H1 (cell line): Measurements from ENCODE around the gene FAM81B. TPM values are rescaled to one million over a fixed set of nuclear protein-coding genes. Genes with fewer than 3 reads are reported as not detected.

Source experiments
- BRCA1 ChIP-seq: IDR thresholded peaks from 2 replicates; pipeline ENCODE4 v1.6.1; 2012; ENCODE audit warnings: low read depth, low read length, improper control_type of control experiment
- CHD1 ChIP-seq: IDR thresholded peaks from 2 replicates; pipeline ENCODE4 v1.6.1; 2012; ENCODE audit warnings: low read depth, low read length, improper control_type of control experiment
- GTF2F1 ChIP-seq: IDR thresholded peaks from 2 replicates; pipeline ENCODE4 v1.6.1; 2012; ENCODE audit warnings: low read depth, low read length, improper control_type of control experiment, borderline replicate concordance
- JUND ChIP-seq: IDR thresholded peaks from 2 replicates; pipeline ENCODE4 v1.6.1; 2011; ENCODE audit warnings: mild to moderate bottlenecking, improper control_type of control experiment, low read length
- KDM1A ChIP-seq: fragments of 200-600, 300-600 bp; sonication (generic); IDR thresholded peaks from 2 replicates; pipeline ENCODE4 v1.7.1; 2016; ENCODE audit warnings: mild to moderate bottlenecking, low read length, borderline replicate concordance
- POU5F1 ChIP-seq: IDR thresholded peaks from 2 replicates; pipeline ENCODE4 v1.6.1; 2011; ENCODE audit warnings: low read depth, mild to moderate bottlenecking, low read length, moderate library complexity
- RFX5 ChIP-seq: IDR thresholded peaks from 2 replicates; pipeline ENCODE4 v1.6.1; 2011; ENCODE audit warnings: low read depth, low read length, improper control_type of control experiment, borderline replicate concordance
- SP2 ChIP-seq: IDR thresholded peaks from 2 replicates; pipeline ENCODE4 v1.6.1; 2012; ENCODE audit warnings: mild to moderate bottlenecking, low read length, inconsistent platforms
- SUZ12 ChIP-seq: fragments of 200-600 bp; sonication (generic); IDR thresholded peaks from 2 replicates; pipeline ENCODE4 v1.6.1; 2012; ENCODE audit warnings: mild to moderate bottlenecking, inconsistent platforms, low read length, moderate library complexity, mixed read lengths
- TBP ChIP-seq: IDR thresholded peaks from 2 replicates; pipeline ENCODE4 v1.6.1; 2011; ENCODE audit warnings: low read depth, low read length, improper control_type of control experiment
- polyA plus RNA-seq, 7 experiments: library from polyadenylated mRNA; depleted of rRNA in 3 of 7; stranded (reverse) in 5 of 7; unstranded in 2 of 7; fragments of >200 nt in 5 of 7; fragments of 200-250 nt in 2 of 7; gene quantifications; 1 replicate in 5 of 7; 2 replicates in 1 of 7; 4 replicates in 1 of 7; pipeline versions ENCODE4 v1.2.1 to v1.2.3, GENCODE V29; 2011 to 2013; ENCODE audit warnings: missing spikeins in 2 of 7, mixed read lengths in 2 of 7
- total RNA-seq: library from RNA; stranded (reverse); fragmentation: NEBNext Ultra II Directional; extraction: Animal tissue kit (Norgen Biotek cat#: 25700); gene quantifications from 2 replicates; pipeline ENCODE4 v1.2.1, GENCODE V29; 2021
- TF ChIP-seq, protein P1 (sequence below): fragments of 300-600 bp; sonication (generic); IDR thresholded peaks from 2 replicates; pipeline ENCODE4 v1.7.1; 2012; ENCODE audit warnings: low read length, moderate library complexity, mild to moderate bottlenecking, inconsistent platforms; ENCODE audit not compliant: insufficient replicate concordance
- TF ChIP-seq, protein P2 (sequence below): IDR thresholded peaks from 2 replicates; pipeline ENCODE4 v1.6.1; 2012; ENCODE audit warnings: inconsistent platforms

FAM81B gene
- total and polyA plus RNA-seq, 2 of the 8 experiments (the other 6 are each of a cell fraction or from before 2014, with no cell fraction given), result not detected

DNA sequence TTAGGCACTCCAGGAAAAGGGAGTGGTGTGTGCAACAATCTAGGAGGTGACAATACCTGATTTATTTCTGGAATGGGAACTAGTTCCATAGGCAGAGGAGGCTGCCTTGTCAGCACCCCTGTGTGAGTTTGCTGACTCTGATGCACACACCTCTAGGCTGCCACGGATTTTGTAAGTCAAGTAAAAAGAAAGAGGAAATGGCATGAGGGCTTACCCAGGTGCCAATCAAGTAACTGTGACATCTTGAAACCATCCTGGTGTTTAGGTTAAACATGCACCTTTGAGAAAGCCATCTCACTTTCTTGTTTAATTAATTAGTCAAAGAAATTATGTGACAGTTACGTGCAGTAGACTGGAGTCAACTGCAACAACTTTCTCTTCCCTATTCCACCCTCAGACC, 32.3 kb upstream of the FAM81B start (continued):
- TF ChIP-seq, protein P1, sequence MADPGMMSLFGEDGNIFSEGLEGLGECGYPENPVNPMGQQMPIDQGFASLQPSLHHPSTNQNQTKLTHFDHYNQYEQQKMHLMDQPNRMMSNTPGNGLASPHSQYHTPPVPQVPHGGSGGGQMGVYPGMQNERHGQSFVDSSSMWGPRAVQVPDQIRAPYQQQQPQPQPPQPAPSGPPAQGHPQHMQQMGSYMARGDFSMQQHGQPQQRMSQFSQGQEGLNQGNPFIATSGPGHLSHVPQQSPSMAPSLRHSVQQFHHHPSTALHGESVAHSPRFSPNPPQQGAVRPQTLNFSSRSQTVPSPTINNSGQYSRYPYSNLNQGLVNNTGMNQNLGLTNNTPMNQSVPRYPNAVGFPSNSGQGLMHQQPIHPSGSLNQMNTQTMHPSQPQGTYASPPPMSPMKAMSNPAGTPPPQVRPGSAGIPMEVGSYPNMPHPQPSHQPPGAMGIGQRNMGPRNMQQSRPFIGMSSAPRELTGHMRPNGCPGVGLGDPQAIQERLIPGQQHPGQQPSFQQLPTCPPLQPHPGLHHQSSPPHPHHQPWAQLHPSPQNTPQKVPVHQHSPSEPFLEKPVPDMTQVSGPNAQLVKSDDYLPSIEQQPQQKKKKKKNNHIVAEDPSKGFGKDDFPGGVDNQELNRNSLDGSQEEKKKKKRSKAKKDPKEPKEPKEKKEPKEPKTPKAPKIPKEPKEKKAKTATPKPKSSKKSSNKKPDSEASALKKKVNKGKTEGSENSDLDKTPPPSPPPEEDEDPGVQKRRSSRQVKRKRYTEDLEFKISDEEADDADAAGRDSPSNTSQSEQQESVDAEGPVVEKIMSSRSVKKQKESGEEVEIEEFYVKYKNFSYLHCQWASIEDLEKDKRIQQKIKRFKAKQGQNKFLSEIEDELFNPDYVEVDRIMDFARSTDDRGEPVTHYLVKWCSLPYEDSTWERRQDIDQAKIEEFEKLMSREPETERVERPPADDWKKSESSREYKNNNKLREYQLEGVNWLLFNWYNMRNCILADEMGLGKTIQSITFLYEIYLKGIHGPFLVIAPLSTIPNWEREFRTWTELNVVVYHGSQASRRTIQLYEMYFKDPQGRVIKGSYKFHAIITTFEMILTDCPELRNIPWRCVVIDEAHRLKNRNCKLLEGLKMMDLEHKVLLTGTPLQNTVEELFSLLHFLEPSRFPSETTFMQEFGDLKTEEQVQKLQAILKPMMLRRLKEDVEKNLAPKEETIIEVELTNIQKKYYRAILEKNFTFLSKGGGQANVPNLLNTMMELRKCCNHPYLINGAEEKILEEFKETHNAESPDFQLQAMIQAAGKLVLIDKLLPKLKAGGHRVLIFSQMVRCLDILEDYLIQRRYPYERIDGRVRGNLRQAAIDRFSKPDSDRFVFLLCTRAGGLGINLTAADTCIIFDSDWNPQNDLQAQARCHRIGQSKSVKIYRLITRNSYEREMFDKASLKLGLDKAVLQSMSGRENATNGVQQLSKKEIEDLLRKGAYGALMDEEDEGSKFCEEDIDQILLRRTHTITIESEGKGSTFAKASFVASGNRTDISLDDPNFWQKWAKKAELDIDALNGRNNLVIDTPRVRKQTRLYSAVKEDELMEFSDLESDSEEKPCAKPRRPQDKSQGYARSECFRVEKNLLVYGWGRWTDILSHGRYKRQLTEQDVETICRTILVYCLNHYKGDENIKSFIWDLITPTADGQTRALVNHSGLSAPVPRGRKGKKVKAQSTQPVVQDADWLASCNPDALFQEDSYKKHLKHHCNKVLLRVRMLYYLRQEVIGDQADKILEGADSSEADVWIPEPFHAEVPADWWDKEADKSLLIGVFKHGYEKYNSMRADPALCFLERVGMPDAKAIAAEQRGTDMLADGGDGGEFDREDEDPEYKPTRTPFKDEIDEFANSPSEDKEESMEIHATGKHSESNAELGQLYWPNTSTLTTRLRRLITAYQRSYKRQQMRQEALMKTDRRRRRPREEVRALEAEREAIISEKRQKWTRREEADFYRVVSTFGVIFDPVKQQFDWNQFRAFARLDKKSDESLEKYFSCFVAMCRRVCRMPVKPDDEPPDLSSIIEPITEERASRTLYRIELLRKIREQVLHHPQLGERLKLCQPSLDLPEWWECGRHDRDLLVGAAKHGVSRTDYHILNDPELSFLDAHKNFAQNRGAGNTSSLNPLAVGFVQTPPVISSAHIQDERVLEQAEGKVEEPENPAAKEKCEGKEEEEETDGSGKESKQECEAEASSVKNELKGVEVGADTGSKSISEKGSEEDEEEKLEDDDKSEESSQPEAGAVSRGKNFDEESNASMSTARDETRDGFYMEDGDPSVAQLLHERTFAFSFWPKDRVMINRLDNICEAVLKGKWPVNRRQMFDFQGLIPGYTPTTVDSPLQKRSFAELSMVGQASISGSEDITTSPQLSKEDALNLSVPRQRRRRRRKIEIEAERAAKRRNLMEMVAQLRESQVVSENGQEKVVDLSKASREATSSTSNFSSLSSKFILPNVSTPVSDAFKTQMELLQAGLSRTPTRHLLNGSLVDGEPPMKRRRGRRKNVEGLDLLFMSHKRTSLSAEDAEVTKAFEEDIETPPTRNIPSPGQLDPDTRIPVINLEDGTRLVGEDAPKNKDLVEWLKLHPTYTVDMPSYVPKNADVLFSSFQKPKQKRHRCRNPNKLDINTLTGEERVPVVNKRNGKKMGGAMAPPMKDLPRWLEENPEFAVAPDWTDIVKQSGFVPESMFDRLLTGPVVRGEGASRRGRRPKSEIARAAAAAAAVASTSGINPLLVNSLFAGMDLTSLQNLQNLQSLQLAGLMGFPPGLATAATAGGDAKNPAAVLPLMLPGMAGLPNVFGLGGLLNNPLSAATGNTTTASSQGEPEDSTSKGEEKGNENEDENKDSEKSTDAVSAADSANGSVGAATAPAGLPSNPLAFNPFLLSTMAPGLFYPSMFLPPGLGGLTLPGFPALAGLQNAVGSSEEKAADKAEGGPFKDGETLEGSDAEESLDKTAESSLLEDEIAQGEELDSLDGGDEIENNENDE, result no peak
- TF ChIP-seq CHD1 (no peak), BRCA1 (no peak), SP2 (no peak), RFX5 (no peak), GTF2F1 (no peak), TBP (no peak), POU5F1 (no peak), KDM1A (no peak), SUZ12 (no peak), JUND (no peak)
- TF ChIP-seq, protein P2, sequence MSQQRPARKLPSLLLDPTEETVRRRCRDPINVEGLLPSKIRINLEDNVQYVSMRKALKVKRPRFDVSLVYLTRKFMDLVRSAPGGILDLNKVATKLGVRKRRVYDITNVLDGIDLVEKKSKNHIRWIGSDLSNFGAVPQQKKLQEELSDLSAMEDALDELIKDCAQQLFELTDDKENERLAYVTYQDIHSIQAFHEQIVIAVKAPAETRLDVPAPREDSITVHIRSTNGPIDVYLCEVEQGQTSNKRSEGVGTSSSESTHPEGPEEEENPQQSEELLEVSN, result no peak
